ENCODE measurements around the gene NOX5. TPM values are rescaled to one million over a fixed set of nuclear protein-coding genes. Genes with fewer than 3 reads are reported as not detected.

Gene NOX5
- total RNA-seq, 2 donors from 2014 or later, result 0.05 to 0.17 TPM

DNA sequence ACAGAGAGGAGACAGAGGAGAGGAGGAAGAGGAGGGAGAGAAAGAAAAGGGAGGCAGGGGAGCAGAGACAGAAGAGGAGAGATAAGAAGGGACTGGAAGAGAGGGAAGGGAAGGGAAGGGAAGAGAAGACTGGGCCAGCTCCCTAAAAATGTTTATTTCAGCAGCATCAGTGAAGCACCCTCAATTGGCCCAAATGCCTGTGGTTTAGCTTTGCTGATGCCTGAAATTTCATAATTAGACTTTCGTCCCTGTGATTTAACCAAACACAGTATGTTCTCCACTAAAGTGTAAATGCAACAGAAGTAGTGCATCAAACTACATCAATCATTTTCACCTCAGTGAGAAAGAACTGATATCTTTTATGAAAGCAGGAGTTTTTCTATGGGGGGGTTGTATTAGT is 55.9 kb downstream of the NOX5 start:
- H3K9ac ChIP-seq (ENCODE audit: low read depth in 2 of 2, low read length in 2 of 2), result no peak overlapping the region
- H3K36me3 ChIP-seq, result no peaks in the 10 kb centered on the region
- no peaks in the 10 kb centered on the region for H3K9me3 ChIP-seq
- intact Hi-C loops (cut with DNase I), result no loop called here
- H3K4me1 ChIP-seq, result no peaks in the 10 kb centered on the region
- H3K4me3 ChIP-seq, result no peak overlapping the region
- TF ChIP-seq, protein P1, sequence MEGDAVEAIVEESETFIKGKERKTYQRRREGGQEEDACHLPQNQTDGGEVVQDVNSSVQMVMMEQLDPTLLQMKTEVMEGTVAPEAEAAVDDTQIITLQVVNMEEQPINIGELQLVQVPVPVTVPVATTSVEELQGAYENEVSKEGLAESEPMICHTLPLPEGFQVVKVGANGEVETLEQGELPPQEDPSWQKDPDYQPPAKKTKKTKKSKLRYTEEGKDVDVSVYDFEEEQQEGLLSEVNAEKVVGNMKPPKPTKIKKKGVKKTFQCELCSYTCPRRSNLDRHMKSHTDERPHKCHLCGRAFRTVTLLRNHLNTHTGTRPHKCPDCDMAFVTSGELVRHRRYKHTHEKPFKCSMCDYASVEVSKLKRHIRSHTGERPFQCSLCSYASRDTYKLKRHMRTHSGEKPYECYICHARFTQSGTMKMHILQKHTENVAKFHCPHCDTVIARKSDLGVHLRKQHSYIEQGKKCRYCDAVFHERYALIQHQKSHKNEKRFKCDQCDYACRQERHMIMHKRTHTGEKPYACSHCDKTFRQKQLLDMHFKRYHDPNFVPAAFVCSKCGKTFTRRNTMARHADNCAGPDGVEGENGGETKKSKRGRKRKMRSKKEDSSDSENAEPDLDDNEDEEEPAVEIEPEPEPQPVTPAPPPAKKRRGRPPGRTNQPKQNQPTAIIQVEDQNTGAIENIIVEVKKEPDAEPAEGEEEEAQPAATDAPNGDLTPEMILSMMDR (IDR thresholded peaks at IDR 0.05), result no peak
- no peaks in the 10 kb centered on the region for H3K27me3 ChIP-seq
- no peak for DNase-seq
- no peak overlapping the region for H3K27ac ChIP-seq

DNA sequence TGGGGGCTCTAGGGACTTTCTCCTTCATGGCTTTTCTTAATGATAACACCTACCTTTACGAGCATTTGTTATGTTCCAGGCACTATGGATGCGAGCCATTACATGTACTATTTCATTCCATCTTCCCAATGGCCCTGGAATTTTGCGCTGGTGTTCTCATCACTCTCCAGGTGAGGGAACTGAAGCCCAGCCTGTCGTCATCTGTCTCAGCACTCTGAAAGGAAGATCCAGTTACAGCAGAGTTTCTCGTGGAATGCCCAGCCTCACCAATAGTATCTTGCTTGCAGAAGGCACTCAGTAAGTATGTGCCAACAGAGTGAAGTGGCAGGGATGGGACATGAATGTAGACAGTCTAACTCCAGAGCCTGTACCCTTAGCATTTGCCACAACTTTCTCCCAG is 56.8 kb downstream of the NOX5 start:
- intact Hi-C loops (cut with DNase I), result no loop called here
- H3K4me1 ChIP-seq, result no peaks in the 10 kb centered on the region

DNA sequence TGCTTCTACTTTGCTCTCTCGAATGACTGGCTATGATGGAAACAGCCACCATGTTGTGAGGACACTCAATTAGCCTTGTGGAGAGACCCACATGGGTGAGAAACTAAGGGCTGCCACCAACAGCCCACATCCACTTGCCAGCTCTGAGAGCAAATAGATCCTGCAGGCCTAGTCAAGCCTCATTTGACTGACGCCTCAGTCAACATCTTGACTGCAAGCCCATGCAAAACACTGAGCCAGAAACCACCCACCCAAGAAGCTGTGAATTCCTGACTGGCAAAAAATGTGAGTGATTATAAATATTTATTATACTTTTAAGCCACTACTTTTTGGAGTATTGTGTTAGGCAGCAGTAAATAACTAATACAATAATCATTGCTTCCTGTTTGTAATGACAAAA is 58.4 kb downstream of the NOX5 start:
- no peaks in the 10 kb centered on the region for H3K4me1 ChIP-seq
- H3K9ac ChIP-seq (ENCODE audit: low read depth in 2 of 2, low read length in 2 of 2), result no peak overlapping the region
- H3K4me3 ChIP-seq, result no peak overlapping the region
- H3K27me3 ChIP-seq, result no peaks in the 10 kb centered on the region
- DNase-seq, result no peak
- TF ChIP-seq, protein P1 (IDR thresholded peaks at IDR 0.05), result no peak
- no peaks in the 10 kb centered on the region for H3K9me3 ChIP-seq
- no peaks in the 10 kb centered on the region for H3K36me3 ChIP-seq
- intact Hi-C loops (cut with DNase I), result no loop called here
- H3K27ac ChIP-seq, result no peak overlapping the region

More for the DNA sequence above, 56.8 kb downstream of the NOX5 start:
- Histone ChIP-seq H3K4me3 (no peak overlapping the region), H3K27ac (no peak overlapping the region), H3K9ac (ENCODE audit: low read depth in 2 of 2, low read length in 2 of 2) (no peak overlapping the region), H3K9me3 (no peaks in the 10 kb centered on the region), H3K27me3 (no peaks in the 10 kb centered on the region), H3K36me3 (no peaks in the 10 kb centered on the region)
- TF ChIP-seq, protein P1 (IDR thresholded peaks at IDR 0.05), result no peak
- DNase-seq, result no peak

DNA sequence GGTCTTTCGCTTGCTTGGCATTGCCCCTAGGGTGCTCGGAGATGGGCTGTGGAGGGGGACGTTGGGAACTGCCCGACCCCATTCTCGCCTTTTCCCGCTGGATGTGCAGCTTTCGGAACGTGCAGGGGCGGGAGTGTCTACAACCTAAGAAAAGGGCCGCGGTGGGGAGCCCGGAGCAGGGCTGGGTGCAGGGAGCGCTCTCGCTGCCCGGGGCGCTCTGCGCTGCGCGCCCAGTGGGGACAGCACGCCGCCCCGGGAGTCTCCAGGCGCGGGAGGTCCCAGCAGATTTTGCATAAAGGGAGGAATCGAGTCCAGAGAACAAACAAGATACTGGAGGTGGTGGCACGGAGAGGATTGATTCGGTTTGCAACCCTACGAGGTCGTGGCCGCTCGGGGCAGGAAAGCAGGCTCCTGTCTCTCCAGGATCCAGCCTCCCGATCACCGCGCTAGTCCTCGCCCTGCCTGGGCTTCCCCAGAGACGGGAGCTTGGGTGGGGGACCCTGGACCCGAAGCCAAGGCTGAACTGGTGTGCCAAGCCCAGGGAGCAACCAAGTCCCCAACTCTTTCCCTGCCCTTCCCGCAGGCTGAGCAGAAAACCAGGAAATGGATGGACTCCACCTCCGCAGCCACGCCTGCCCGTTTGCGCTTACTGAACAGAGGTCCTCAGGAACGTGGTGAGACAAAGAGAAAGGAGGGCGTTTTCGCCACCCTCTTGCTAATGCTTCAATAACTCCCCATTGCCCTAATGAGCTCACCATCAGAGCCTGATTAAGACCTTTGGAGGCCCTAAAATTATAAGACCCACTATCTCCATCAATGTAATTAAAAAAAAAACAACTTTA is 59.7 kb downstream of the NOX5 start:
- TF ChIP-seq, protein P1 (IDR thresholded peaks at IDR 0.05), result no peak
- intact Hi-C loops (cut with DNase I), result no loop called here

DNA sequence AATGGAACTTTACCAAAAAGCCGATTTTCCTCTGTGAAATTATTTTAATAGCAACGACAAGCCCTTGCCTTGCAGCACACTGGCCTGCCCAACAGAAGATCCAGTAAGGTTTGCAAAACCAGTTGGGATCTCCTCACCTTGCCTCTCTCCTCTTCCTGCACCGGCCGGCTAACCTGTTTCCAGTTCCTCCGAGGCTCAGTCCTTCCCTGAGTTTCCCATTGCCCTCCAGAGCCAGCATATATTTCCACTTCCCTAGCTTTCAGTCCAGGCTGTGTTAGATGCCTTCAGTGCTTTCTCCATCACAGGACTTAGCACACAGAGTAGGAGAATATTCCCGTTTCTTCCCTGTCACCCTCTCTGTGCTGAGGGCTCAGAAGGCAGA is 60.3 kb downstream of the NOX5 start:
- Histone ChIP-seq H3K27ac (no peak overlapping the region), H3K27me3 (no peaks in the 10 kb centered on the region), H3K4me3 (peak overlapping the region; percentile 59), H3K9ac (ENCODE audit: low read depth in 2 of 2, low read length in 2 of 2) (peak overlapping the region in 1 of 2 donors; percentile 78), H3K36me3 (no peaks in the 10 kb centered on the region), H3K4me1 (no peaks in the 10 kb centered on the region), H3K9me3 (no peaks in the 10 kb centered on the region)
- intact Hi-C loops (cut with DNase I), result no loop called here
- DNase-seq, result peak; percentile 32
- TF ChIP-seq, protein P1 (IDR thresholded peaks at IDR 0.05), result no peak

More for the DNA sequence above, 59.7 kb downstream of the NOX5 start:
- peak overlapping the region; percentile 44 to 78 for H3K9ac ChIP-seq (ENCODE audit: low read depth in 2 of 2, low read length in 2 of 2)
- H3K36me3 ChIP-seq, result no peaks in the 10 kb centered on the region
- peak overlapping the region; percentile 59 for H3K4me3 ChIP-seq
- H3K4me1 ChIP-seq, result no peaks in the 10 kb centered on the region
- peak; percentile 87 for DNase-seq
- no peaks in the 10 kb centered on the region for H3K27me3 ChIP-seq
- H3K27ac ChIP-seq, result peak overlapping the region; percentile 51
- H3K9me3 ChIP-seq, result no peaks in the 10 kb centered on the region

Data from colonic mucosa (tissue), 4 donors.